Ascending aorta (tissue), 2 donors: Measurements from ENCODE around the gene FAM53B. TPM values are rescaled to one million over a fixed set of nuclear protein-coding genes. Genes with fewer than 3 reads are reported as not detected.
"Not testable (repeated sequence)": the region's sequence is repeated elsewhere in the genome, so short reads cannot be mapped to it uniquely, and the experiment has no call there.

Experiments used
- DNase-seq, 2 donors: peaks; one replicate each; pipeline ENCODE4 v3.0.0-alpha.2; 2019; ENCODE audit warnings: low spot score in 2 of 2
- H3K27ac ChIP-seq, 2 donors: fragments of 200-600 bp; sonication (generic); one replicate each; pipeline ENCODE4 v1.5.1; 2016 to 2017; ENCODE audit warnings: mild to moderate bottlenecking in 1 of 2
- H3K27me3 ChIP-seq: fragments of 200-600 bp; sonication (generic); one replicate; pipeline ENCODE4 v1.5.1; 2017
- H3K36me3 ChIP-seq, 2 donors: fragments of 200-600 bp; sonication (generic); one replicate each; pipeline ENCODE4 v1.5.1; 2016
- H3K4me1 ChIP-seq, 2 donors: fragments of 200-600 bp; sonication (generic); one replicate each; pipeline ENCODE4 v1.5.1; 2016 to 2017; ENCODE audit warnings: mild to moderate bottlenecking in 1 of 2
- H3K4me3 ChIP-seq, 2 donors: fragments of 200-600 bp; sonication (generic); one replicate each; pipeline ENCODE4 v1.5.1; 2016 to 2017; ENCODE audit warnings: mild to moderate bottlenecking in 1 of 2
- H3K9me3 ChIP-seq, 2 donors: fragments of 200-600 bp; sonication (generic); one replicate each; pipeline ENCODE4 v1.5.1; 2016
- CTCF ChIP-seq, 3 experiments: fragments of 200-600 bp in 2 of 3; fragments of 450-650 bp in 1 of 3; sonication (generic) in 2 of 3; IDR thresholded peaks; one replicate each; pipeline ENCODE4 v1.5.1; 2016 to 2019; ENCODE audit warnings: antibody characterized with exemption in 3 of 3, mild to moderate bottlenecking in 1 of 3, moderate library complexity in 1 of 3
- intact Hi-C: fragments of 100-400 bp; cut with DNase I; formaldehyde crosslinking; loops from one replicate; pipeline ENCODE4 v1.15.1; 2023
- total RNA-seq: library from RNA; depleted of rRNA; stranded (reverse); fragments of >200 nt; gene quantifications from one replicate; pipeline ENCODE4 v1.1.0, GENCODE V29; 2016

FAM53B gene
- total RNA-seq, 1 donor from 2014 or later: 52.5 TPM

GRCh38 chr10:124754227-124754626 lies 10.0 kb upstream of the FAM53B start:
- no peaks in the 10 kb centered on the region for H3K27me3 ChIP-seq
- peaks cover 4 to 5% of the 10 kb centered on the region in 2 donors for H3K36me3 ChIP-seq
- no peak for DNase-seq
- no peak overlapping the region for H3K4me3 ChIP-seq
- no peaks in the 10 kb centered on the region for H3K4me1 ChIP-seq
- intact Hi-C loops: no loop called here
- no peak overlapping the region for H3K27ac ChIP-seq
- no peaks in the 10 kb centered on the region for H3K9me3 ChIP-seq
- no peak for TF ChIP-seq CTCF (IDR thresholded peaks at IDR 0.05)

- H3K4me3 ChIP-seq: no peak overlapping the region
- H3K9me3 ChIP-seq: no peaks in the 10 kb centered on the region
- TF ChIP-seq CTCF (IDR thresholded peaks at IDR 0.05): no peak
- intact Hi-C loops: loop anchor here (10.0 kb wide), 3 partner anchors 306 to 1594 kb away; partner anchors contain the start of gene BUB3
- no peak overlapping the region for H3K27ac ChIP-seq
- H3K4me1 ChIP-seq: peaks cover 0 to 10% of the 10 kb centered on the region in 2 donors
- DNase-seq: no peak
- H3K27me3 ChIP-seq: no peaks in the 10 kb centered on the region
- peaks cover 3 to 4% of the 10 kb centered on the region in 2 donors for H3K36me3 ChIP-seq
Measured at GRCh38 chr10:124748953-124749645, 4.9 kb upstream of the FAM53B start.

GRCh38 chr10:124748166-124748565 lies 4.0 kb upstream of the FAM53B start:
- TF ChIP-seq CTCF (IDR thresholded peaks at IDR 0.05): no peak
- peaks cover 0 to 4% of the 10 kb centered on the region in 2 donors for H3K36me3 ChIP-seq
- H3K27ac ChIP-seq: no peak overlapping the region
- H3K27me3 ChIP-seq: no peaks in the 10 kb centered on the region
- no peak for DNase-seq
- intact Hi-C loops: loop anchor here (10.0 kb wide), 3 partner anchors 307 to 1593 kb away; partner anchors contain the start of gene BUB3
- peaks cover 0 to 11% of the 10 kb centered on the region in 2 donors for H3K4me1 ChIP-seq
- no peaks in the 10 kb centered on the region for H3K9me3 ChIP-seq
- no peak overlapping the region for H3K4me3 ChIP-seq

- intact Hi-C loops: loop anchor here (10.0 kb wide), 3 partner anchors 307 to 1593 kb away; partner anchors contain the start of gene BUB3
- Histone ChIP-seq H3K27me3 (no peaks in the 10 kb centered on the region), H3K4me3 (no peak overlapping the region), H3K9me3 (no peaks in the 10 kb centered on the region), H3K36me3 (peaks cover 0 to 2% of the 10 kb centered on the region in 2 donors), H3K4me1 (peaks cover 0 to 12% of the 10 kb centered on the region in 2 donors), H3K27ac (no peak overlapping the region)
- DNase-seq: no peak
- TF ChIP-seq CTCF (IDR thresholded peaks at IDR 0.05): no peak
Measured at GRCh38 chr10:124747745-124748144, 3.6 kb upstream of the FAM53B start.

- Histone ChIP-seq H3K9me3 (no peaks in the 10 kb centered on the region), H3K4me1 (peaks cover 0 to 18% of the 10 kb centered on the region in 2 donors), H3K27ac (no peak overlapping the region), H3K36me3 (no peaks in the 10 kb centered on the region), H3K4me3 (no peak overlapping the region), H3K27me3 (no peaks in the 10 kb centered on the region)
- intact Hi-C loops: loop anchor here (10.0 kb wide), 3 partner anchors 308 to 1592 kb away; partner anchors contain the start of gene BUB3
- no peak for DNase-seq
- no peak for TF ChIP-seq CTCF (IDR thresholded peaks at IDR 0.05)
Measured at GRCh38 chr10:124746992-124747391, 2.8 kb upstream of the FAM53B start.

- H3K36me3 ChIP-seq, H3K27me3 ChIP-seq, H3K4me3 ChIP-seq, H3K9me3 ChIP-seq, H3K27ac ChIP-seq: not testable (repeated sequence)
- DNase-seq: peak in 1 of 2 donors; percentile 47
- H3K4me1 ChIP-seq: peaks cover 0 to 23% of the 10 kb centered on the region in 2 donors
- intact Hi-C loops: loop anchor here (10.0 kb wide), 3 partner anchors 308 to 1592 kb away; partner anchors contain the start of gene BUB3
Measured at GRCh38 chr10:124746447-124746846, 2.3 kb upstream of the FAM53B start.
